CD8-positive, alpha-beta memory T cell (primary cell): Measurements from ENCODE around the gene CRTC3. TPM values are rescaled to one million over a fixed set of nuclear protein-coding genes. Genes with fewer than 3 reads are reported as not detected.
A peak's percentile ranks its signal among the peaks of the same experiment; 100 is the strongest.
"Not testable (repeated sequence)": the region's sequence is repeated elsewhere in the genome, so short reads cannot be mapped to it uniquely, and the experiment has no call there.

Experiments used
- CTCF ChIA-PET: fragments of 350-600 bp; sonication (Branson Sonifier 250); formaldehyde crosslinking; loops from one replicate; lab custom pipeline; 2021; ENCODE audit warnings: antibody characterized with exemption; lab: Charles Lee
- POLR2A ChIA-PET: fragments of 350-600 bp; sonication (Branson Sonifier 250); formaldehyde crosslinking; loops from one replicate; lab custom pipeline; 2021; ENCODE audit warnings: antibody characterized with exemption; lab: Charles Lee
- DNase-seq, 5 donors: peaks; one replicate each; pipeline versions ENCODE4 v3.0.0 to v3.0.0-alpha.2; 2020 to 2022; ENCODE audit warnings: mixed read lengths in 1 of 5
- H3K27ac ChIP-seq: one replicate; pipeline ENCODE4 v1.7.0; 2013; ENCODE audit warnings: low read depth, mild to moderate bottlenecking, low read length, moderate library complexity
- H3K27me3 ChIP-seq: 2 replicates; pipeline ENCODE4 v1.7.0; 2013; ENCODE audit warnings: low read length, mild to moderate bottlenecking; ENCODE audit not compliant: insufficient read depth, poor library complexity, severe bottlenecking
- H3K36me3 ChIP-seq: 2 replicates; pipeline ENCODE4 v1.7.0; 2013; ENCODE audit warnings: mild to moderate bottlenecking, low read length, moderate library complexity; ENCODE audit not compliant: insufficient read depth
- H3K4me1 ChIP-seq: 2 replicates; pipeline ENCODE4 v1.7.0; 2013; ENCODE audit warnings: mild to moderate bottlenecking, low read length, moderate library complexity; ENCODE audit not compliant: insufficient read depth
- H3K4me3 ChIP-seq: 2 replicates; pipeline ENCODE4 v1.7.0; 2013; ENCODE audit warnings: mild to moderate bottlenecking, low read length
- H3K9me3 ChIP-seq: 2 replicates; pipeline ENCODE4 v1.7.0; 2013; ENCODE audit warnings: mild to moderate bottlenecking, low read length
- H3K27ac Mint-ChIP-seq, 8 donors: one replicate each; pipeline ENCODE4 v1.8.0; 2020 to 2021; ENCODE audit warnings: mixed read lengths in 8 of 8, mild to moderate bottlenecking in 6 of 8, inconsistent platforms in 3 of 8, moderate library complexity in 3 of 8
- H3K27me3 Mint-ChIP-seq, 2 donors: one replicate each; pipeline ENCODE4 v1.8.0; 2020 to 2021; ENCODE audit warnings: mixed read lengths in 2 of 2, mild to moderate bottlenecking in 1 of 2, moderate library complexity in 1 of 2
- H3K36me3 Mint-ChIP-seq, 3 donors: one replicate each; pipeline ENCODE4 v1.8.0; 2020 to 2021; ENCODE audit warnings: mixed read lengths in 3 of 3, inconsistent platforms in 1 of 3, mild to moderate bottlenecking in 1 of 3
- H3K4me1 Mint-ChIP-seq, 3 donors: one replicate each; pipeline ENCODE4 v1.8.0; 2020 to 2021; ENCODE audit warnings: mixed read lengths in 3 of 3, inconsistent platforms in 1 of 3, mild to moderate bottlenecking in 1 of 3
- H3K4me3 Mint-ChIP-seq, 7 donors: one replicate each; pipeline ENCODE4 v1.8.0; 2020 to 2021; ENCODE audit warnings: mixed read lengths in 7 of 7, mild to moderate bottlenecking in 6 of 7, moderate library complexity in 4 of 7, inconsistent platforms in 2 of 7
- H3K9me3 Mint-ChIP-seq, 5 donors: one replicate each; pipeline ENCODE4 v1.8.0; 2020 to 2022; ENCODE audit warnings: mixed read lengths in 5 of 5, mild to moderate bottlenecking in 3 of 5, moderate library complexity in 2 of 5, inconsistent platforms in 1 of 5
- polyA plus RNA-seq: library from polyadenylated mRNA; unstranded; fragments of 300-500 nt; fragmentation: Illumina TruSeq; gene quantifications from one replicate; pipeline ENCODE4 v1.2.3, GENCODE V29; 2021
- total RNA-seq, 2 experiments: library from RNA; stranded (reverse); gene quantifications; one replicate each; pipeline ENCODE4 v1.2.3, GENCODE V29; 2021

The CRTC3 gene
- total and polyA plus RNA-seq, 3 experiments from 2014 or later = 25.5 to 34.2 (median 26.7) TPM

GRCh38 chr15:90657520-90658172 is 127.9 kb downstream of the CRTC3 start:
- H3K27ac Mint-ChIP-seq = peak overlapping the region in 3 of 8 donors; percentile 38 to 71 (median 67)
- POLR2A ChIA-PET, H3K36me3 Mint-ChIP-seq, CTCF ChIA-PET, H3K27ac ChIP-seq, H3K9me3 ChIP-seq, H3K36me3 ChIP-seq, H3K27me3 ChIP-seq, H3K9me3 Mint-ChIP-seq: not testable (repeated sequence)
- DNase-seq = peak; percentile 36 to 85 (median 69)
- Histone ChIP-seq H3K4me1 (peaks cover 66% of the 10 kb centered on the region), H3K4me3 (peak overlapping the region; percentile 58)
- peaks cover 63 to 75% (median 67%) of the 10 kb centered on the region in 3 donors for H3K4me1 Mint-ChIP-seq
- peak overlapping the region; percentile 28 to 86 (median 59) for H3K4me3 Mint-ChIP-seq
- H3K27me3 Mint-ChIP-seq = peaks cover 27 to 33% of the 10 kb centered on the region in 2 donors

DNA sequence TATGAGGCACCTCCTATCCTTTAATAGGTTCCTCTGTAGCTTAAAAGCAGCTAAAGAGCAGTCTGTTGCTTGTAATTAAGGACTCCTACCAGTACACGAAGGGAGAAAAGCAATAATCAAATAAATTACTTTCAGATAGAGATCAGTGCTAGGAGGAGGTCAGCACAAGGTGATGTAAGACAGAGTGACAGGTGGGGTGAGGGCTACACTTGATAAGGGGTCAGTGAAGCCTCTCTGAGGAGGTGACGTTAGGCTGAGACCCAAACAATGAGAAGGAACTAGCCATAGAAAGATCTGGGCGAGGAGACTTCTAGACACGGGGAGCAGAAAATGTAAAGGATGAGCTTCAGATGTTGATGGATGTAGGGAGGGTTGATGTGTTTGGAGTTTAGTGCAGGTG is 129.8 kb downstream of the CRTC3 start:
- Histone ChIP-seq H3K27ac (no peak overlapping the region), H3K4me3 (no peak overlapping the region), H3K9me3 (no peaks in the 10 kb centered on the region), H3K27me3 (peaks cover 13% of the 10 kb centered on the region), H3K36me3 (no peaks in the 10 kb centered on the region), H3K4me1 (peaks cover 69% of the 10 kb centered on the region)
- H3K9me3 Mint-ChIP-seq = peaks cover 0 to 1% (median 0%) of the 10 kb centered on the region in 5 donors
- H3K4me1 Mint-ChIP-seq = peaks cover 72 to 86% (median 83%) of the 10 kb centered on the region in 3 donors
- H3K27ac Mint-ChIP-seq = peak overlapping the region in 2 of 8 donors; percentile 5 to 21
- H3K4me3 Mint-ChIP-seq = peak overlapping the region in 4 of 7 donors; percentile 3 to 57 (median 10)
- POLR2A ChIA-PET = interaction anchor here (0.6 to 0.9 kb wide), 2 partner anchors 10 to 276 kb away, joined by 3 to 5 read pairs; no protein-coding TSS in a partner anchor
- peaks cover 24 to 42% of the 10 kb centered on the region in 2 donors for H3K27me3 Mint-ChIP-seq
- H3K36me3 Mint-ChIP-seq = peaks cover 0 to 1% (median 0%) of the 10 kb centered on the region in 3 donors
- CTCF ChIA-PET = interaction anchor here (1.6 to 1.8 kb wide), 2 partner anchors 227 to 272 kb away, joined by 5 read pairs; partner anchors contain the start of gene HDDC3
- DNase-seq = no peak

DNA sequence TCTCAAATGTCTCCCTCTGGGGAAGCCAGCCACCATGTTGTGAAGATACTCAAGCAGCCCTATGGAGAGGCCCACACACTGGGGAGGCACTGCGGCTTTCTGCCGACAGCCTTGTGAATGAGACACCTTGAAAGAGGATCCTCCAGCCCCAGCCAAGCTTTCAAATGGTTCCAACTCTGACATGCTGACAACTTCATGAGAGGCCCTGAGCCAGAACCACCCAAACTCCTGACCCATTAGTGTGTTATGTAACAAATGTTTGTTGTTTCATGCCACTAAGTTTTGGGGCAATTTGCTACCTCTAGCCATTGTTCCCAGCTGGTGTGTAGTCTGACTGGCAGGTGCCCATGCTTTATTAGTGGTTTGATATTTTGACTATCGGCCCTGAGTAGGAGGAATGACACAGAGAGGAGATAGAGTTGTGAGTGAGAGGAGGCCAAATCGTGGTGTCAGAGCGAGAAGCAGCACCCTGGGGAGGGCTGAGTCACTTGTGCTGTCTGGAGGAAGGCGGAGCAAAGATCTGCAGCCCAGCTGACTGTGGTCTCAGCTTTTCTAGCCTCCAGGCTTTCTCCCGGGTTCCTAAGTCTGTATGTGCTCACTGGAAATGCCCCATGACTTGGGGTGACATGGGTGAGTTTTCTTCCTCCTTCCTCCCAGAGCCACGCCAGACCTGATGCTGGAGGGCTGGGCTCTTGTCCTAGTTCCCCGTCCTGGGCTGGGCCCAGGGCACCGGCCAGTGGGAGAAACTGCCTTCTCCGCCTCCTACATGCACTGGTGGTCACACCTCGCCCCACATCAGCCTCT is 130.7 kb downstream of the CRTC3 start:
- H3K9me3 Mint-ChIP-seq = peaks cover 0 to 1% (median 0%) of the 10 kb centered on the region in 5 donors
- H3K4me3 ChIP-seq = peak overlapping the region; percentile 47
- H3K36me3 Mint-ChIP-seq = peaks cover 0 to 1% (median 0%) of the 10 kb centered on the region in 3 donors
- ChIA-PET CTCF (interaction anchor here (1.8 kb wide), 1 partner anchor 226 kb away, joined by 5 read pairs; no protein-coding TSS in a partner anchor), POLR2A (interaction anchor here (0.5 to 0.9 kb wide), 3 partner anchors 9 to 10 kb away, joined by 3 read pairs; no protein-coding TSS in a partner anchor)
- peaks cover 13% of the 10 kb centered on the region for H3K27me3 ChIP-seq
- H3K36me3 ChIP-seq = no peaks in the 10 kb centered on the region
- H3K27me3 Mint-ChIP-seq = peaks cover 26 to 41% of the 10 kb centered on the region in 2 donors
- peaks cover 70 to 85% (median 80%) of the 10 kb centered on the region in 3 donors for H3K4me1 Mint-ChIP-seq
- peaks cover 68% of the 10 kb centered on the region for H3K4me1 ChIP-seq
- no peaks in the 10 kb centered on the region for H3K9me3 ChIP-seq
- peak overlapping the region; percentile 66 to 86 (median 74) for H3K4me3 Mint-ChIP-seq
- no peak overlapping the region for H3K27ac ChIP-seq
- peak; percentile 31 to 76 (median 38) for DNase-seq
- peak overlapping the region in 4 of 8 donors; percentile 1 to 67 (median 27) for H3K27ac Mint-ChIP-seq

- Mint-ChIP-seq H3K27me3 (peaks cover 29 to 43% of the 10 kb centered on the region in 2 donors), H3K4me3 (peak overlapping the region; percentile 66 to 86 (median 74)), H3K27ac (peak overlapping the region in 4 of 8 donors; percentile 10 to 83 (median 60)), H3K4me1 (peaks cover 72 to 87% (median 83%) of the 10 kb centered on the region in 3 donors)
- not testable (repeated sequence) for H3K36me3 ChIP-seq, DNase-seq, H3K36me3 Mint-ChIP-seq, H3K9me3 ChIP-seq, H3K27ac ChIP-seq, H3K9me3 Mint-ChIP-seq
- CTCF ChIA-PET = interaction anchor here (1.8 kb wide), 1 partner anchor 226 kb away, joined by 5 read pairs; no protein-coding TSS in a partner anchor
- POLR2A ChIA-PET = interaction anchor here (0.6 kb wide), 1 partner anchor 11 kb away, joined by 3 read pairs; no protein-coding TSS in a partner anchor
- H3K27me3 ChIP-seq = peaks cover 13% of the 10 kb centered on the region
- H3K4me3 ChIP-seq = peak overlapping the region; percentile 47
- peaks cover 68% of the 10 kb centered on the region for H3K4me1 ChIP-seq
Measured at GRCh38 chr15:90660999-90661330, 131.2 kb downstream of the CRTC3 start.

DNA sequence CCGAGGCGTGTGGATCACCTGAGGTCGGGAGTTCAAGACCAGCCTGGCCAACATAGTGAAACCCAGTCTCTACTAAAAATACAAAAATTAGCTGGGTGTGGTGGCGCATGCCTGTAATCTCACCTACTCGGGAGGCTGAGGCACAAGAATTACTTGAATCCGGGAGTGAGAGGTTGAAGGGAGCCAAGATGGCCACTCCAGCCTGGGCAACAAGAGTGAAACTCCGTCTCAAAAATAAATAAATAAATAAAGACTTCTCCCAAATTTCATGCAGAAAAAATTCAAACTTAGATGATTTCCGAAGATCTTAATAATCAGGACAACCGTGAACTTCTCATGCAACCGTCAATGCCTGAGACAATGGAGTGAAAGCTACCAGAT is 134.3 kb downstream of the CRTC3 start:
- not testable (repeated sequence) for H3K9me3 ChIP-seq, H3K27ac ChIP-seq, H3K4me3 ChIP-seq, H3K9me3 Mint-ChIP-seq, H3K27me3 ChIP-seq, H3K36me3 Mint-ChIP-seq, H3K36me3 ChIP-seq, DNase-seq
- Mint-ChIP-seq H3K27ac (peak overlapping the region in 3 of 8 donors; percentile 0 to 71 (median 36)), H3K4me3 (peak overlapping the region; percentile 65 to 90 (median 79)), H3K4me1 (peaks cover 55 to 69% (median 65%) of the 10 kb centered on the region in 3 donors), H3K27me3 (peaks cover 24 to 39% of the 10 kb centered on the region in 2 donors)
- ChIA-PET CTCF (interaction anchor here (0.8 to 1.8 kb wide), 4 partner anchors 10 to 222 kb away, joined by 3 to 5 read pairs (median 4); no protein-coding TSS in a partner anchor), POLR2A (interaction anchor here (0.6 kb wide), 1 partner anchor 150 kb away, joined by 4 read pairs; no protein-coding TSS in a partner anchor)
- H3K4me1 ChIP-seq = peaks cover 45% of the 10 kb centered on the region

DNA sequence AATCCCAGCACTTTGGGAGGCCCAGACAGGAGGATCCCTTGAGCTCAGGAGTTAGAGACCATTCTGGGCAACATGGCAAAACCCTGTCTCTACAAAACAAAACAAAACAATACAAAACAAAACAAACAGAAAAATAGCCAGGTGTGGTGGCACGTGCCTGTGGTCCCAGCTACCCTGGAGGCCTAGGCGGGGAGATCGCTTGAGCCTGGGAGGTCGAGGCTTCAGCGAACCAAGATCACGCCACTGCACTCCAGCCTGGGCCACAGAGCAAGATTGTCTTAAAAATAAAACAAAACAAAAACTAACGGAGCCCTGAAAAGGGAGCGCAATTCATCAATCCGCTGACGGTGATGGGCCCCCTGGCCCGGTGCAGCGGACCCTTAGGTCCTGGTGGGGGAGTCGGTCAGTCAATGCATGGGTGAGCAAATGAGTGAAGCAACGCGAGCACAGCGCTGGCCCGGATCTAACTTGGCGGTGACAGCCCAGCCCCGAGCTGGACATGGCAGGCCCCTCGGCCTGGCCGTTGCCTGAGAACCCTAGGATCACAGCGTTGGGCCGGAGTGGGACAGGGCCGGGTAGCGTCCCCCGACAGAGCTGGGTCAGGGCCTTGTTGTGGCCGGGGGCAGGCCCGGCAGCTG is 135.0 kb downstream of the CRTC3 start:
- no peak for DNase-seq
- peaks cover 0 to 3% (median 1%) of the 10 kb centered on the region in 3 donors for H3K36me3 Mint-ChIP-seq
- Histone ChIP-seq H3K27me3 (peaks cover 5% of the 10 kb centered on the region), H3K4me3 (peak overlapping the region; percentile 55), H3K4me1 (peaks cover 38% of the 10 kb centered on the region), H3K9me3 (no peaks in the 10 kb centered on the region), H3K27ac (peak overlapping the region; percentile 21), H3K36me3 (no peaks in the 10 kb centered on the region)
- peak overlapping the region; percentile 65 to 90 (median 79) for H3K4me3 Mint-ChIP-seq
- peaks cover 24 to 32% of the 10 kb centered on the region in 2 donors for H3K27me3 Mint-ChIP-seq
- ChIA-PET CTCF (interaction anchor here (0.6 to 1.8 kb wide), 5 partner anchors 11 to 221 kb away, joined by 3 to 5 read pairs (median 3); no protein-coding TSS in a partner anchor), POLR2A (interaction anchor here (1.2 kb wide), 1 partner anchor 13 kb away, joined by 3 read pairs; no protein-coding TSS in a partner anchor)
- H3K9me3 Mint-ChIP-seq = peaks cover 0 to 1% (median 0%) of the 10 kb centered on the region in 5 donors
- H3K4me1 Mint-ChIP-seq = peaks cover 48 to 62% (median 58%) of the 10 kb centered on the region in 3 donors
- peak overlapping the region in 2 of 8 donors; percentile 36 to 71 for H3K27ac Mint-ChIP-seq
